GM21526 (cell line): ENCODE measurements around the gene TMEM94.
"Not testable (repeated sequence)": the region's sequence is repeated elsewhere in the genome, so short reads cannot be mapped to it uniquely, and the experiment has no call there.

Experiments used
- ATAC-seq: cut with Tn5 transposase; IDR thresholded peaks from one replicate; pipeline ENCODE4 v1.9.1; 2021; ENCODE audit warnings: moderate library complexity; ENCODE audit not compliant: unreplicated experiment, low FRiP score

TMEM94 gene

DNA sequence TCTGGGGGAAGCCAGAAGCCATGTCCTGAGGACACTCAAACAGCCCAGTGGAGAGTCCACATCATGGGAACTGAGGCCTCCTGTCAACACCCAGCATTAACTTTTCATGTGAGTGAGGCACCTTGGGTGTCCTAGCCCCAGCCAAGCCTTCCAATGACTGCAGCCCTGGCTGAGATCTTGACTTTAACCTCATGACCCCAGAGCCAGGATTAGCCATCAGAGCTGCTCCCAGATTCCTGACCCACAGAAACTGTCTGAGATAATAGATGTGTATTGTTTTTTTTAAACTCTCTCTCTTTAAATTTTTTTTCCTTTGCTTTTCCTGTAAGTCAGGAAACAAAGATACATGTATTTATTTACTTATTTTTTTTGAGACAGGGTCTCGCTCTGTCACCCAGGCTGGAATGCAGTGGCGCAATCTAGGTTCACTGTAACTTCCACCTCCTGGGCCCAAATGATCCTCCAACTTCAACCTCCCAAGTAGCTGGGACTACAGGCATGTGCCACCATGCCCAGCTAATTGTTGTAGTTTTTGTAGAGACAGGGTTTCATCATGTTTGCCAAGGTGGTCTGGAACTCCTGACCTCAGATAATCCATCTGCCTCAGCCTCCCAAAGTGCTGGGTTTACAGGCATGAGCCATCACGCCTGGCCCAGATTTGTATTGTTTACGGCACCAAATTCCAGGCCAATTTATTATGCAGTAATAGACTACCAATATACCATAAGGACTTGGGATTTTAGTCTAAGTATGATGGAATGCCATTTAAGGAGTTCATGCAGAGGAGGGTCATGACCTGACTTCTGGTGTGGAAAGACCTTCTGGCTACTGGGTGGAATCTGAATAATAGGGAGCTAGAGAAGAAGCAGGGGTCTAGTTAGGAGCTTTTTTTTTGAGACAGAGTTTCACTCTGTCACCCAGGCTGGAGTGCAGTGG is 14.0 kb upstream of the TMEM94 start:
- ATAC-seq: no peak

DNA sequence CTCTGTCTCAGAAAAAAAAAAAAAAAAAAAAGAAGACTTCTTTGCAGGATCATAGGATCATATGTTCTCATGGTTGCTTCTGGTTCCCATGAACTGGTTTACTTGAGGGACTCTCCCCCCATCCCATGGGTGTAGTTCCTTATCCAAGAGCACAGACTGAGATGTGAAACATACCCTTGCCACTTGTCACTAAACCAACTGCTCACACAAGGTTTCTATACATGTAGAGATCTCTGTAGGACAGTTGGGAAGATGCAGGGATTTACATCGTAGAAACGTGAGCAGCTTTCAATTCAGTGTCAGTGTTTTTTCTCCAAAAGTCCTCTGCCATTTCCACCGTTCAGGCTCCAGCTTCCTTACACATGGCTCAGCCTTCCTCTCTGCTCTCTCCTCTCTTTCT is 11.1 kb upstream of the TMEM94 start:
- no peak for ATAC-seq

DNA sequence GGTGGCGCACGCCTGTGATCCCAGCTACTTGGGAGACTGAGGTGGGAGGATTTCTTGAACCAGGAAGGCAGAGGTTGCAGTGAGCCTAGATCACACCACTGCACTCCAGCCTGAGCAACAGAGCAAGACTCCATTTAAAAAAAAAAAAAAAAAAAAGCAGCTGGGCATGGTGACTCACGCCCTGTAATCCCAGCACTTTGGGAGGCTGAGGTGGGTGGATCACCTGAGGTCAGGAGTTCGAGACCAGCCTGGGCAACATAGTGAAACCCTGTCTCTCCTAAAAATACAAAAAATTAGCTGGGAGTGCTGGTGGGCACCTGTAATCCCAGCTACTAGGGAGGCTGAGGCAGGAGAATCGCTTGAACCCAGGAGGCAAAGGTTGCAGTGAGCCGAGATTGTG is 10.5 kb upstream of the TMEM94 start:
- not testable (repeated sequence) for ATAC-seq

DNA sequence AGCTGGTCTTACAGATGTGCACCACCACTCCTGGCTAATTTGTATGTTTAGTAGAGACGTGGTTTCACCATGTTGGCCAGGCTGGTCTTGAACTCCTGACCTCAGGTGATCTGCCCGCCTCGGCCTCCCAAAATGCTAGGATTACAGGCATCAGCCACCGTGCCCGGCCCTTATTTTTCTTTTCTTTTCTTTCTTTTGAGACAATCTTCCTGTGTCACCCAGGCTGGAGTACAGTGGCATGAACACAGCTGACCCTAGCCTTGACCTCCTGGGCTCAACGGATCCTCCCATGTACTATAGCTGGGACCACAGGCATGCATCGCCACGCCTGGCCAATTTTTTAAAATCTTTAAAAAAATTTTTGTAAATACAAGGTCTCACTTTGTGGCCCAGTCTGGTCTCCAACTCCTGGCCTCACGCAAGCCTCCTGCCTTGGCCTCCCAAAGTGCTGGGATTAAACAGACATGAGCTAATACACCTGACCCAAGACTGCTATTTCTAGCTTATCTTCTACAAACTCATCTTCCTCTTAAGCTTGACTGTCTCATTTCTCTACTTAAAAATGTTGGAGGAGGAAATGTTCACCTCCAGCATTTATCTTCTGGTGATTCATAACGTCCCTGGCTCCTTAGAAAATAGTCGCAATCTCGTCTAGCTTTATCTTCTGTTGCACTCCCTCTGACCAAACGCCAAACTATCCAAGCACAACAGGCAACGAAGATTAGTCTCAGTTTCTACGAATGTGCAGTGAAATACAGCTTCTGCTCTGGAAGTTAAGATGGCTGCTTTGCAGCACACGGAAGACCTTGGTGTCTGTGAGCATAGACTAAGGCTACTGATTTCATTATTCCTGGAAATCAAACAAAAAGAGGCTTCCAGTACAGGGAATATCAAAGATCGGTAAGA is 8.2 kb upstream of the TMEM94 start:
- ATAC-seq: no peak

DNA sequence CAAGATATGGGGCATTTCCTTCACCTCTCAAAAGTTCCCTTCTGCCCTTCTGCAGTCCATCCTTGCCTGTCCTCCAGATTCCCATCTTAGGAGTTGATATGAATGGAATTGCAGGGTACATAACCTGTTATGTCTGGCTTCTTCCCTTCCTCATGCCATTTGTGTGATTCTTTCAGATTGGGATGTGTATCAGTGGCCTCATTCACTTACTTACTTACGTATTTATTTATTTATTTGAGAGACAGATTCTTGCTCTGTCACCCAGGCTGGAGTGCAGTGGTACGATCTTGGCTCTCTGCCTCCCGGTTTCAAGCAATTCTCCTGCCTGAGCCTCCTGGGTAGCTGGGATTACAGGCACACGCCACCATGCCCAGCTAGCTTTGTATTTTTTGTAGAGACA is 6.2 kb upstream of the TMEM94 start:
- ATAC-seq: no peak

DNA sequence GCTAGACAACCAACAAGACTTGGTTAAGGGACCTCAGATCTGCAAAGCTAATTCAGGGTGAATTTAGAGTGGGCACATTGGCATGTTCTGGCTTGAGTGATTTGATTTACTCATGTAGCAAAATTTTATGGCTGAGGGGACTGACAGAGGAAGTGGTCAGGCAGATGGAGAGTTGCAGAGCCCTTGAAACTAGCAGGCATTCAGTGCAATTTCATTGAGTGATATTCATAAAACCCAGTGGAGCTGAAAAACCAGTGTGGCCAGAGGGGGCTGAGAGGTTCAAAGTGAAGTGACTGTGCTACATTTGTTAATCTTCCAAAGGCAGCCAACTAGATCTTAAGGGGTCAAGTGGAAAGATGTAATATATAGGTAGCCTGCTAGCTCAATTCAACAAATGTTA is 2.2 kb upstream of the TMEM94 start:
- no peak for ATAC-seq

DNA sequence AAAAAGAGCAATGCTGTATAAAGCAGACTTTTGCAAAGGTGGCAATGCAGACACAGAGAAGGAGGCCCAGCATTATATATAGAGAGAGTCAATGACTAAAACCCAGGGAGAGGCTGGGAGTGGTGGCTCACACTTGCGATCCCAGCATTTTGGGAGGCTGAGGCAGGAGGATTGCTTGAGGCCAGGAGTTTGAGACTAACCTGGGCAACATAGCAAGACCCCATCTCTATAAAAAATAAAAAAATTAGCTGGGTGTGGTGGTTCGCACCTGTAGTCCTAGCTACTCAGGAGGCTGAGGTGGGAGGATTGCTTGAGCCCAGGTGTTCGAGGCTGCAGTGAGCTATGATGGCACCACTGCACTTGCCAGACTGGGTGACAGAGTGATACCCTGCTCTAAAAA is 1.8 kb upstream of the TMEM94 start:
- not testable (repeated sequence) for ATAC-seq

DNA sequence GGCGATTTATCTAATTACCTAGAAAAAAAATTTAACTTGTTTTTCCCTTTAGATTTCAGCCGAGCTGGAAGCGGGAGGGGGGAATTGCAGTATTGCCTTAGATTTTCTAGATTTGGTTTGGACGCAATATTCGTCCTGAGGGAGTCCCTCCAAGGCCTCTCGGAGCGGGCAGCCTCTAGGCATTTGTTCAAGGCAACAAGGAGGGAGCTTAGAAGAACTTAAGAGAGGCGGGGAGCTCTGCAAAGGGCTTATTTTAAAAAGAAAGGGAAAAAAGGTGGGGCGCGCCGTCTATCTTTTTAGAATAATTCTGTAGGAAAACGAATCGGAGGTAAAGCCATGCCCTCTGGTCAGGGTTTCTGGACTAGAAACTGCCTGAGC is 407 bp upstream of the TMEM94 start:
- no peak for ATAC-seq

DNA sequence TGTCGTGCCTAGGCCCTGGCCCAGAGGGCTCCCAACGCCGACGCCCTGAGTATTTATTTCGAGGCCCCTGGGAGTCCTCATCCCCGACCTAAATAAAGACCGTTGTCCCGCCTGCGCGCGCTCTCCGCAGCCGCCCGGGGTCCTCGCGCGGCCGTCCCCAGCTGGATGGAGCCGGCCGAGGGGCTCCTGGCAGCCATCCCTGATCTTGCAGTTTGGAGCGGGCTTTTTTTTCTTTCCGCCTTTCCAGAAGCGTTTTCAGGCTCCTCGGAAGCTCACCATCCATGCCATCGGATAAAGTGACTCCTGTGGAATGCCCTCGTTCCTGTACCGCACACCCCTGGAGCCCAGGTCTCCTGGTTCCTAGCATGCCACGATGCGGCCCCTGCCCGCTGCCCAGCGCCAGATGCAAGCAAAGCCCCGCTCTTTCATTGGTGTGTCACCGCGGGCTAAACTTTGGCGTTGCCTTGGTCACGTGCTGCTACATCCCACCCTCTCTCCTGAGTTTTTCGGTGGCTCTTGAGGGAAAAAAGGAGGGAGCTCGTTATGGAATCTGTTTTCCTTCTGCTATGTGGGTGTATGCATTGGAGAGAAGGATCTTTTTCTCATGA is 716 bp downstream of the TMEM94 start:
- ATAC-seq: no peak

DNA sequence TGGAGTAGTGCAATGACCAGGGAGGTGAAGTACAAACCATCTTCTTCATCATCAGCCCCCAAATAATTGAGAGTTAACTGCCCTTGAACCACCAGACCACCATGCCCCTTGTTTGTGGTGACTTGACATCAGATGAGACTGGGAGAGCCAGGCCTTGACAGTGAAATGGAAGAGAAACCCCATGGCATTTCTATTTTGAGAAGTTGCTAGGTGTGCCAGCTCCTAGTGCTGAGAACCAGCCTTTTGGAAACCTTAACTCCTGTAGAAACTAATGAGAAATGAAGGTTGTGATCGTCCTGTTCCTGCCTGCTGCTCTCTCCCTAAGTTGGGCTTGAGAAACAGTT is 2.8 kb downstream of the TMEM94 start:
- ATAC-seq: no peak

DNA sequence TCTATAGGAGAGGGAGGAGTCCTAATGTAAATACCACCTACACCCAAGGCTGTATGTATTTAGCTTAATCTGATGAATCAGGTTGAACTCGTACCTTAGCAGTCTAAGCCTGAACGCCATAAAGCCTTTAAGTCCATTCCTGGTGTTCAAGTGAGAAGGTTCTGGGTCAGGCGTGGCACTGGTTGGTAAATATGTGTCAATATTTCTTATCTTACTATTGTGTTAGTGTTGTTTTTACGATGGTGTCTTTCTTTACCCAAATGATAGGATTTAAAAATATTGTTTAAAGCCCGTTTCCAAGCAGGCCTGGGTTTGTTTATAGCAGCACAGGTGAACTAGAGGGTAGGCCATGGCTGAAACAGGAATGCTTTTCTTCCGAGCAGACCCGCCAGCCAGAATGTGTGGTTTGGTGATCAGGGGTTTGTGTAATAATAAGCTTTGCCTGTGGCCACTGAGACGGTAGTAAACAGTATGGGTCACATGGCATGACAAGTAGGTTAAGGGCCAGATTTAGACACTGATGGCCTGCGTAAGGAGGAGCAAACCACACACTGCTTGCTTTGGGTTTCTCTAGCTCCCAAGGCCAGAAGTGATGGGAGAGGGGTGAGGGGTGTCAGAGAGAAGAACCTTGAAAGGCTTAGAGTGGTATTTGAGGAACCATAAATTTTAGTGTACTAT is 3.3 kb downstream of the TMEM94 start:
- ATAC-seq: no peak

DNA sequence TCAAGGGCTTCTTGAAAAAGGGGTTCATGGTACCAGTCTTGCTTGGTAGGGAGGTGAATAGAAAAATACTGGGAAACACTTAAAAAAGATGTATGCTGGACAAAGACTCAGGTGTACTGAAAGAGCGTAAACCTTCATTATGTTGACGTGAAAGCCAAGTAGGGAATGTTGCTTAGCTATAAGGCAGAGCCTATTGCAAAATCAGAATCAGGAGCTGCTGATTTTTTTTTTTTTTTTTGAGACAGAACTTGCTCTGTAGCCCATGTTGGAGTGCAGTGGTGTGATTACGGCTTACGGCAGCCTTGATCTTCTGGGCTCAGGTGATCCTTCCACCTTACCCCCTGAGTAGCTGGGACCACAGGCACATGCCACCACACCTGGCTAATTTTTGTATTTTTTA is 3.9 kb downstream of the TMEM94 start:
- no peak for ATAC-seq

DNA sequence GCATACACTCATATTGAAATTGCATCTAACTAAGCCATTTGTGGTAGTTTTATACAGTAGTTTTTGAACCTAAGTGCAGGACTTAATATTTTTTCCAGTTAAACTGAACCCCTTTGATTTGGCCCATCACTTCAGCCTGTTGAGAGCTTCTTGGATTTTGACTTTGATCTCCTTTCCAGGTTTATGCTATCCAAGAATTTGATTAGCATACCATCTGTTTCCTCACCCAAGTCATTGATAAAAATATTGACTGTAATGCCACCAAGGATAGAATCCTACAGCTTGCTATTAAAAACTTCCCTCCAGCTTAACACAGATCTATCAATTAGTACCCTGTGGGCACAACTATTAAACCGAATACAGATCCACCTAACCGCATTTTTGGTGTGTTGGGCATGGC is 7.2 kb downstream of the TMEM94 start:
- ATAC-seq: no peak

DNA sequence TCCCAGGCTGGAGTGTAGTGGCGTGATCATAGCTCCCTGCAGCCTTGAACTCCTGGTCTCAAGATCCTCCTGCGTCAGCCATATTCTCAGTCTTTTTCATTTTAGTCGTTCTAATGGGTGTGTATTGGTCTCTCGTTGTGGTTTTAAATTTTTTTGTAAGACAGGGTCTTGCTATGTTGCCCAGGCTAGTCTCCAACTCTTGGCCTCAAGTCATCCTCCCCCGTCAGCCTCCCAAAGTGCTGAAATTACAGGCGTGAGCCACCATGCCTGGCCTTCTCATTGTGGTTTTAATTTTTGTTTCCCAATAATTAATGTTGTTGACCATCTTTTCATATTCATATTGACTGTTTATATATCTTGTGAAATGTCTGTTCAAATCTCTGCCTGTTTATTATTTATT is 8.6 kb downstream of the TMEM94 start:
- no peak for ATAC-seq

DNA sequence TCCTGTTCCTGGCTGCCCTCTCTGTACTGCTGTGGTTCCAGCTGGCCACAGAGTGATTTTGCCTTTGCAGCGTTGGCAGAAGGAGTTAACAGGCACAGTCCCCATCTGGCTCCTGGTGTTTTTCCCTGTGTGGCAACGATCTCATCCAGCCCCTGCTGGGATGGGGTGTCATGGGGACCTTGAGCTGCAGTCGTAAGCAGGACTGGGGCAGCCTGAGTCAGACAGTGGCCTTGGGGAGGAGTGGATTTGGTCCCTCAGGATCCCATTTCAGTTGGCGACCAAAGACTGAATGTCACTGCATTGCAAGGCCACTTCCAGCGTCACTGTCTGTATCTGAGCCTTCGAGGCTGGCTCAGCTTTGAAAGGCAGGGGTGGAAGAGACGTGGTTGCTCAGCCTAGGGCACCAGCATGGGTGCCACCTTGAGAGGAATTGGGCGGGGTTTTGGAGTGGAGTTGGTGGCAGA is 11.9 kb downstream of the TMEM94 start:
- no peak for ATAC-seq

DNA sequence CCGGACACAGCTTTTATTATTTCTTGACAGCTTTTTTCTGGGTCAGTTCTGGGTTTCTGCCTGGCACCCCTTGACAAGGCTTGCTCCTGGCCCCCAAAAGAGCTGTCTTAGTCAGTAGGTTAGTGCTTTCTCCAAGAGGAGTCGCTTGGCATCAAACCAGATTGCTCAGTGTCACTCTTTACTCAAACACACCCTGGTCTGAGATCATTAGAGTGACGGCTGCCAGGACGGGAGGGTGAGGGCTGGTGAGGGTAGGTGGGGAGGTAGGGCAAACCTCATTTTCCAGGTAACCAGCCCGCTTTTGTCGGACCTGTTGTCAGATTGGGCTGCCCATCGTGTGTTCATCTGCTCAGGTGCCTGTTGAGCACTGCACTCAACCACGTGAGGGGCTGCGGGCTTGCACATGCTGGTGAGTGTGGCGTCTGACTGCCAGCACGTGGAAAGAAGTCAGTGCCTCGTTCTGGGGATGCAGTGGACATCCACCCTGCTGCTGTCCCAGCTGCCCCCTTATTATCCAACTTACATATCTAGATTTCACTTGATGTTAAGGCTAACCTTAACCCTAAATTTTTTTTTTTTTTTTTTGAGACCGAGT is 12.4 kb downstream of the TMEM94 start:
- ATAC-seq: no peak

DNA sequence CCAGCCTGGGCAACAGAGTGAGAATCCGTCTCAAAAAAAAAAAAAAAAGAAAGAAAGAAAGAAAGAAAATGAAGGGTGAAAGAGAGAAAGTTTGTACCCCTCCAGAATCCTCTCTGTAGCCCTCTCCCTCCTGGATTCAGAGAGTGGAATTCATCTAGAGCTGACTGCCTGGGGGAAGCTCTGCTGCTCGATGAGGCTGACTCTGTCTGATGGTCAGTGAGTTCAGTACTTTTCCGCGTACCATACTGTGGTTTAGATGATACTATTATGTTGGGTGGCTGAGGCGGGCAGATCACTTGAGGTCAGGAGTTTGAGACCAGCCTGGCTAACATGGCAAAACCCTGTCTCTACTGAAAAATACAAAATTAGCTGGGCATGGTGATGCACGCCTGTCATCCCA is 14.8 kb downstream of the TMEM94 start:
- no peak for ATAC-seq

DNA sequence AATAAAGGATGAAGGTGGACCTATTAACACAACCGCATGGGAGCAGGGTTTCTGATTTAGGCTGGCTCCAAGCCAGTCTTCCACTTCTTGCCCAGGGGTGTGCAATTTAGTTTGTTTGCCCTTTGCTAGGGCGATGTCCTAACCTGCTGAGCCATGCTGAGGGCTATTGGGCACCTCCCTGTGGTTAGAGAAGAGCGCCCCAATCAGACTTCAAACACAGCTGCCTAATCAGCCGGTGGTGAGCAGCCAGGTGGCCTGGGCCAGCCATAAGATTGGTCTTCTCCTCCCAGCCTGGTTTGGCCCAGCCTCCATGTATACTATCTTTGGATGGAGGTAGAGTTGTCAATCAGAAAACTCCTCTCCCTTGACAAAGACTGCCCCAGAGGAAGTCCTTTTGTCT is 15.7 kb downstream of the TMEM94 start:
- no peak for ATAC-seq

DNA sequence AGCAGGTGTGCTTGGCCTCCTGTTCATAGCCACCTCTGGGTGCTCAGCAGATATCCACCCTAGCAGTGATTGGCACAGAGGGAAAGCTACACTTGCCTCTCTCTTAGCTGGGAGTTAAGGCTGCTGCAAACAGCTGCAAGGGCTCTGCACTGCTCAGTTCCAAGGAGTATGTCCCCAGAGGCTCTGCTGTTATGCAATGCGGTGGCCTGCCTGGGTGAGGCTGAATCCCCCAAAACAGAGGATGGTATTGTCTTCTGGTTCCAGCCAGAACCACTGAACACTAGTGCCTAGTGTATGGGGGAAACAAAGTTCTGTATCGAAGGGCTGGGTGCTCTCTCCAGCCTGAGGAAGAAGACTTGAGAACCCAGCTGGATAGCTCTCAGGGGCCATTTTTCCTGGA is 16.8 kb downstream of the TMEM94 start:
- ATAC-seq: no peak

DNA sequence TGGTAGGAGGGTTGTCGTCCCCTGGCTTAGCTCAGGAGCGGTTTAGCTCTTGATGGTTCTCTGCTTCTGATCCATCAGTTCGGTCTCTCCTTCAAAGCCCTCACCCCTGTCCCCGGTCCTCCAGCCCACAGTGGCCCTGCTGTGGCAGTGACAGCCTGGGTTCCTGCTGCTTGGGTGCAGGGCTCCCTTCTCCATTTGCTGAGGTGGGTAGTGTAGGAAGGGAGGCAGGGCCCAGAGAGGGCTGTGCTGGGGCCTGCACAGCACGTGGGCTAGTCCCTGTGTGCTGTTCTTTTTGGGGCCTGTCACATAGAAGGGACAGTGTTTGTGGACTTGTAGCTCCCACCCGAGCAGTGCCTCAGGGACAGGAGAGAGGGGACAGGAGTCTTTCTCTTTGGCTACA is 18.3 kb downstream of the TMEM94 start:
- no peak for ATAC-seq
